HG02938 (cell line): ENCODE results near the gene FLNB.
"Not testable (repeated sequence)": the region's sequence is repeated elsewhere in the genome, so short reads cannot be mapped to it uniquely, and the experiment has no call there.

ENCODE experiments used
- ATAC-seq: cut with Tn5 transposase; IDR thresholded peaks from one replicate; pipeline ENCODE4 v1.9.1; 2021; ENCODE audit warnings: mild to moderate bottlenecking, moderate library complexity; ENCODE audit not compliant: unreplicated experiment

FLNB gene

GRCh38 chr3:57978316-57978715 is 29.9 kb upstream of the FLNB start:
- ATAC-seq = no peak

- no peak for ATAC-seq
Observed at GRCh38 chr3:57980416-57980815, 27.8 kb upstream of the FLNB start.

- ATAC-seq = no peak
Observed at GRCh38 chr3:57981483-57982087, 26.6 kb upstream of the FLNB start.

- ATAC-seq = no peak
Observed at GRCh38 chr3:57982561-57983243, 25.5 kb upstream of the FLNB start.

GRCh38 chr3:57983734-57984518 is 24.3 kb upstream of the FLNB start:
- peak; percentile 95 for ATAC-seq

- ATAC-seq = no peak
Observed at GRCh38 chr3:57985176-57985983, 22.8 kb upstream of the FLNB start.

- ATAC-seq = no peak
Observed at GRCh38 chr3:57985984-57986246, 22.3 kb upstream of the FLNB start.

- no peak for ATAC-seq
Observed at GRCh38 chr3:57986261-57986660, 22.0 kb upstream of the FLNB start.

- ATAC-seq = not testable (repeated sequence)
Observed at GRCh38 chr3:57989198-57989597, 19.0 kb upstream of the FLNB start.

GRCh38 chr3:57989646-57990045 is 18.6 kb upstream of the FLNB start:
- no peak for ATAC-seq

GRCh38 chr3:57992452-57993213 is 15.6 kb upstream of the FLNB start:
- no peak for ATAC-seq

- ATAC-seq = no peak
Observed at GRCh38 chr3:57998366-57999283, 9.6 kb upstream of the FLNB start.

GRCh38 chr3:57999417-58000115 is 8.7 kb upstream of the FLNB start:
- ATAC-seq = no peak

- ATAC-seq = no peak
Observed at GRCh38 chr3:58000306-58001085, 7.7 kb upstream of the FLNB start.

- ATAC-seq = no peak
Observed at GRCh38 chr3:58001086-58001467, 7.1 kb upstream of the FLNB start.

- ATAC-seq = no peak
Observed at GRCh38 chr3:58001979-58002378, 6.2 kb upstream of the FLNB start.

GRCh38 chr3:58003093-58003492 is 5.1 kb upstream of the FLNB start:
- ATAC-seq = no peak

- ATAC-seq = no peak
Observed at GRCh38 chr3:58004973-58005372, 3.2 kb upstream of the FLNB start.
